ENCODE measurements around the gene POLDIP3.

- TF ChIP-seq CTCF (tag by site-specific recombination; IDR thresholded peaks at IDR 0.05): no peak
- TF ChIP-seq REST (tag by site-specific recombination; IDR thresholded peaks at IDR 0.05): no peak
- TF ChIP-seq ZNF514 (tag by site-specific recombination; IDR thresholded peaks at IDR 0.05): no peak
- TF ChIP-seq ZSCAN23 (tag by site-specific recombination; IDR thresholded peaks at IDR 0.05): no peak
- no peak for TF ChIP-seq ZBTB26 (tag by site-specific recombination; optimal IDR thresholded peaks at IDR 0.05)
- no peak for TF ChIP-seq ZNF350 (tag by site-specific recombination; IDR thresholded peaks at IDR 0.05)
- no peak for TF ChIP-seq BCL11A (tag by site-specific recombination; IDR thresholded peaks at IDR 0.05; ENCODE audit: low read depth)
- no peak for TF ChIP-seq ZNF660 (tag by site-specific recombination; IDR thresholded peaks at IDR 0.05)
- no peak for TF ChIP-seq ZXDB (tag by site-specific recombination; IDR thresholded peaks at IDR 0.05)
- no peak for TF ChIP-seq ZNF449 (tag by site-specific recombination; IDR thresholded peaks at IDR 0.05)
These were observed 30.0 kb upstream of the POLDIP3 start for GRCh38 chr22:42644422-42645340.

Data from HEK293 (cell line).